SKM-1 (cell line): ENCODE results near the gene NUDT1.

ENCODE experiments used
- DNase-seq: peaks from one replicate; lab custom pipeline; 2025; ENCODE audit not compliant: unreplicated experiment; lab: John Stamatoyannopoulos, UW

The NUDT1 gene

DNA sequence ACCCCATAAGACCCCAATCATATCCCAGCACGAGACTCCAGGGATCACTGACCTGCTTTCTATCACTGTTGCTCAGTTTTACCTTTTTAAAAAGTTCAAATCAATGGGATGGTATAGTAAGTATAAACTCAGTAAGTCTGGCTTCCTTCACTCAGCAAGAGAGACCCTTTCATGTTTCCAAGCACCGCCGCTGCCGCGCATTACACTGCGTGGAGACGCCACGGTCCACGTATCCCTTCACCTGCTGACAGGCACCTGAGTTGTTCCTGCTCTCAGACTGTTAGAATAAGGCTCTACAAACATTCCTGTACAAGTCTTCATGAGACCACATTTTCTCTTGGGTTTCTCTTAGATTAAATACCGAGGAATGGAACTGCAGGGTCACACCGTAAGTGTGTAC is 37.6 kb upstream of the NUDT1 start:
- DNase-seq = no peak

DNA sequence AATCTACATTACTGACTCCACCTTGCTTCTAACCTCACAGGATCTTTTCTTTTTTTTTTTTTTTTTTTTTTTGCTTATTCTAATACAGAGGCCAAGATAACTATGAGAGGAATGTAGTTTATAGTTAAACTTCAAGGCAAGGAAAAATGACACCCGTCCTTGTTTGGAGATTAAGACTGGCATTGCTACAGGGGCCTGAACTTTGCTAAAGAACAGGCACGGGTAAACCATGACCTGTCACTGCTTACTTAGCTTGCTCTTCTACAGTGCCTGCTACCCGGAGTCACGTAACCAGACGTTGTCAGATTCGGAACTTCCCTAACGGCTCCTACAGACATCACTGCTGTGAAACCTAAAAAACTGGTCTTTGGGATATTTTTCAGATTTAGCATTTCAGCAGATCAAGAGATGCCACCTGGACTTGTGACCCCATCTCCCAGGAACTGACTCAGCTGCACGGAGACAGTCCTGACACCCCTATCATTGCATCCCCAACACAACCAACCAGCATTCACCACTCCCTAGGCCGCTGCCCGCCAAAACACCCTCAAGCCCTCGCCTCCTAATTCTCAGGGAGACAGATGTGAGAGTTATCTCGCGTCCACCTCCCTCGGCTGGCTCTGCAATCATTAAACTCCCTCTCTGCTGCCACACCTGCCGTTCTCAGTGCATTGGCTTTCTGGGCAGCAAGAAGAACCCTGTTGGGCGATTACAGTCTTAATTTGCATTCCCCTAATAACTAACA is 36.8 kb upstream of the NUDT1 start:
- DNase-seq = no peak

DNA sequence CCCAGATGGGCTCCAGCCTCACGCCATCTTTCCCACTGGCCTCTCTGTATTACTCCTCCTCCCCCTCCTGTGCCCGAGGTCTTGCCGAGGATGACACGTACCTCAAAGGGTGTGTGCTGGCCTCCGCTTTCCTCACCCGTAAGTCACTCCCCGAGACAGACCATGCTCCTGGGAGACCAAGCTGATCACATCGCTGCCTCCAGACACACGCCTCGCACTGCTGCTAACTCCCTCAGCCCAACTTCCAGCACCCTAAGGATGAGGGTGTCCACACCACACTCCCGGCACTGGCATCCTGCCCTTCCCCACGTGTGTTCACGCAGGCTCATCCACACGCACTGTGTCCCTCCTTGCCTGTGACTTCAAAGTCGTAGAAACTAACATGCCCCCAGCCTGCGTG is 33.3 kb upstream of the NUDT1 start:
- DNase-seq = no peak

DNA sequence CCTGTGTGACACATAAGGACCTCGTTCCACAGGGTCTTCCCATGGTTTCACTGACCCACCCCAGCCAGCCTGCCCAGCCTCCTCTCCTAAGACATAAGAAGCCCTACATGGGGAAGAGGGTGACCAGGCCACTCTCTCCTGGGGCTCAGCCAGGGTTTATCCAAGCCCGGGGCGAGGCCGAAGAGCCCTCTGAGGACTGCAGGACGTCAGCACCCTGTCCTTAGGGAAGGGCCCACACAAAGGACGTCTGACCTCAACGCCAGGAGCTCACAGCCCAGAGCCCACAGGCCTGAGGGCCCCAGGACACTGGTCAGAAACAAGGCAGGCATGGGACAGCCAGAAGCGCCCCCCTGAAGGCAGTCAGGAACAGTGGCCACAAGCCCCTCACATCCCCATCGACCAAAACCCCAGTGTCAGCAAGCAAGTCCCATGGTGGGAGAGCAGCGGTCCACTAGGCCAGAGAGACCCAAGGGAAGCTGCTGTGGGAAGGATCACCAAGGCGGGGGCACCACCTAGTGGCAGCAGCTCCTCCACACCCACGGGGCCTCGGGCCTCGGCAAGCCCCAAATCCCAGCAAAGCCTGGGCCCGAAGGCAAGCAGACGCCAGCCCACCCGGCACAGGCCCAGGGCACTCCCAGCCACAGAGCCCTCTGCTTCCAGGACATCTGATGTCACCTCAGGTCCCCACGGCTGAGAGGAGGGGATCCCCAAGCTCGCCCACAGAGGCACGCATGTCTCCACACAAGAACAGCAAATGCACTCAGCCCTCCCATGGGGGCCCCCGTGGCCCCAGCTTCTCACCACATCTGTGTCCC is 32.7 kb upstream of the NUDT1 start:
- no peak for DNase-seq

DNA sequence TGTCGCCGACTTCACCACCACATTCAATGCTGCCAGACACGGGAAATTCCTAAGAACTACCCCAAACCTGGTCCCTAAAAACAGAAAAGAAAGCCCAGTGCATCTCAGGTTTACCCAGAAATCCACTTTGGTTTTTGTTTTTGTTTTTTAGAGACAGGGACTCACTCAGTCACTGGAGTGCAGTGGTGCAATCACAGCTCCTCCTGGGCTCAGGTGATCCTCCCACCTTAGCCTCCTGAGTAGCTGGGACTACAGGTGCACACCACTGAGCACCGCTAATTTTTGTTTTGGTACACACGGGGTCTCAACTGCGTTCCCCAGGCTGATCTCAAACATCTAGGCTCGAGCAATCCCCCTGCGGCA is 32.1 kb upstream of the NUDT1 start:
- no peak for DNase-seq

DNA sequence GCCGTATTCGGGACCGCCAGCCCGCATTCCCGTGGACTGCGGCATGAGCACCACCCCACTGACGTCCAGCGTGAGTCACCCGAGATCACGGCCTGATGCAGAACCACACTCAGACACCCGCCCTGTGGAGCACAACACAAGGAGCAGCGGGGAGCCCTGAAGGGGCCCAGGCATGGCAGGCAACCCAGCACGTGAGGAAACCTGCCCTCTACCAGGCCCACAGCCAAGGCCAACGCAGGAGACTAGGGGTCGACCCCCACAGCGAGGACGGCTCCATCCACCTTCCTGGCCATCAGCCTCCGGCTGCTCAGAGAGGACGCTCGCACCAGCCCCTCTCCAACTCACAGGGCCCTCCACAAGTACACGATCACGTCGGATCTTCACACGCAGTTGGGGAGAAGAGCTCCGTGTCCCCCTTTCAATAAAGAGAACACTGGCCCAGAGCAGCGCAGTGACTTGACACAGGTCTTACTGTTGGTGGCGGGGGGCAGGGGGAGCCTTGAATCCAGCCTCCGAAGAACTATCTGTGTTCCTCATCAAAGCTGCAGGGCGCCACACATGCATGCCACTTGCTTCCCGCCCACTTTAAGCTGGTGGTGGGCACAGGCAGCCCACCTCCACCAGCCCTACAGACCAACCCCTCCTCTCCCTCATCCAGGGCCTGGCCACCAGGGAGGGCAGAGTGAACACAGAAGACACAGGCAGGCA is 31.3 kb upstream of the NUDT1 start:
- no peak for DNase-seq

DNA sequence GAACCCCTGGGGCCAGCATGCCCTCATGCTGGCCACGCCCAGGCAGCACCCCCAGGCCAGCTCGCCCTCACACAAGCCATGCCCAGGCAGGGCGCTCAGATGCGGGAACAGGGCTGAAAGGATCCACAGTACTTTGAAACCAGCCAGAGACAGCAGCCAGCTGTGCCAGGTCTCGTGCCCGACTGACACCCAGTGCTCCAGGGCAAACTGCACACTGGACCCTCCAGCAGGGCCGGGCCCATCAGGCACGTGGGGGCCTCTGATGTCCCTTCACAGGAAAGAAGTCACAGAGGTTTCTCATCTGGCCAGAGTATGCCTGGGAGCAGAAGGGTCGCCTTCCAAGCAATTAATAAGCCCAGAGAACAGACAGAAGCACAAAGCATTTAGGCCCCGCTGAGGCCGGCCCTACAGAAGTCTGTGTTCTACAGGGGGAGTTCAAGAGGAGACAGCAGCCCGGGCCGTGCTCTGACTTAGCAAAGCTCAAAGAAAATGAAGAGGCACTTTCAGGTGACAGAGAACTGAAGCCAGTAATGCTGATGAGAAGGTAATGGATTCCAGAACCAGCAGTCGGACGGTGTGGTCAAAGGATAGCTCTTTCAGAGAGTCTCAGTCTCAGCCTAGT is 30.7 kb upstream of the NUDT1 start:
- DNase-seq = no peak

DNA sequence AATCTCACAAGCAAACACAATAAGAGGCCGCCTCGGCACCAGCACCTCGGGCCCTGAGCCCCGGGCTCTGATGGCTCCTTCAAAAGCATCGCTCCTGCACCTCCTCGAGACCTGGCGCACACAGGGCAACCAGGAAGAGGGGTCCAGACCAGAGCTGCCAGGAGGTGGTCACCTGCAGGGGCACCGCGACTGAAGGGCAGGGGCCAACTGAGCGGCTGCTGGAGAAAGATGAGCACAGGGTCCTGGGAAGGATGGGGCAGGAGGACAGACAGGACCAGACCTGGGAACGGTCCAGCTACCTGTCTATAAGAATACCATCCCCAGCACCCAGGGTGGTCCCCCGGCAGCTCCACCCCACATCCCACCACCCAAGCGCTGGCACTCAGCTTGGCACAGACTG is 30.1 kb upstream of the NUDT1 start:
- DNase-seq = no peak

DNA sequence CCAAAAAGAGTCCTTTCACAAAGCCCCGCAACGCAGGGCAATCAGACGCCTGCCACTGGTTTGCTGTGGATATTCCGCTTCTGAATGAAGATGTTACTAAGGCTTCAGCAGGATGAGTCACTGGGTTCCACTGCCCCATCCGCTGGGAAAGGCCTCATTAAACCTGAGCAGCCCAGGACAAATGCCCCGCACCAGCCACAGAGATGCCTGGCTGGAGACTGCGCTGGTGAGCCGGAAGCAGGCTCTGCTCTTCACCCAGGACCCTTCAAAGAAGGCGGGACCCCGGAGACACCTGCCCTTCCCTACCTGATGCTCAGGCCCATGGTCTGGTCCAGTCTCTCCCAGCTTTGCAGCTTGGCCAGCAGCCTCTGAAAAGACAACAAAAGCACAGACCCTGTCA is 29.1 kb upstream of the NUDT1 start:
- no peak for DNase-seq

DNA sequence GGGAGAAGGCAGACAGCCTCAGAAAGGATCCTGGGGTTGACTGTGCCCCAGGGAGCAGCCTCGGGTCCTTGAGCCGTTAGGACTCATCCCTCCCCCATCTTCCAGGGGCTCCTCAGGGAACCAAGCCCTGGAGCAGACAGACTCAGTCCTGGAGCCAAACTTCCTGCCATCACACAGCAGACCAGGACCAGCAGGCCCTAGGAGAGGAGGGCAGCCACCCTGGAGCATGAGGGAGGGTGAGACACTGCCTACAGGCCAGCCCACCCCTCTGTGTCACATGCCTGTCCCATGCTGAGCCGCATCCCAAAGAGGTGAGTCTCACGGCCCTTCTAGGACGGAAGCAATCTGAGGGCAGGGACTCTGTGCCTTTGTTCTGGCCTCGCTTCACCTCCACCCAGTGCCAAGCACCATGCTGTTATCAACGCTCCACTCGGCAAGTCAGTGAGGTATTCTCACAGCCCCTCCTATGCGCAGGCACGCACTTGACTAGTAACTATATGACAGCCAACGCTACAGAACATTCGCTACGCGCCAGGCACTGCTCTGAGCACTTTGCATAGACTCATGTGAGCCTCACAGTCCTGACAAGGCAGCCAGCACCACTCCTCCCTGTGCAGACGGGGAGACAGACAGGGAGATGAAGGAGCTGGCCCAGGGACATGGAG is 28.3 kb upstream of the NUDT1 start:
- DNase-seq = no peak

DNA sequence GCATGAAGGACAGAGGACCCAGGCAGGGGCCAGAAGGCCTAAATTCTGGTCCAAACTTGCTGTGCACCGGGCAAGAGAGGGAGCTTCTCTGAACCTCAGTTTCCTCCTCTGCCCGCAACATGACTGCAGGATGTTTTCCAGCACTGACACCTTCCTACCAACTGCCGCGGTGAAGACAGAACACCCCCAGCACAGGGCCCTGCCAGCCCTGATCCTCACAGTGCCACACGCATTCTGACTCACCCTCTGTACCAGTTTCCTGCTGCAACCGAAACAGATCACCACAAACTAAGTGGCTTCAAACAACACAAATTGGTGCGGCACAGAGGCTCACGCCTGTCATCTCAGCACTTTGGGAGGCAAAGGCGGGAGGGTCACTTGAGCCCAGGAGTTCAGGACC is 27.4 kb upstream of the NUDT1 start:
- no peak for DNase-seq

DNA sequence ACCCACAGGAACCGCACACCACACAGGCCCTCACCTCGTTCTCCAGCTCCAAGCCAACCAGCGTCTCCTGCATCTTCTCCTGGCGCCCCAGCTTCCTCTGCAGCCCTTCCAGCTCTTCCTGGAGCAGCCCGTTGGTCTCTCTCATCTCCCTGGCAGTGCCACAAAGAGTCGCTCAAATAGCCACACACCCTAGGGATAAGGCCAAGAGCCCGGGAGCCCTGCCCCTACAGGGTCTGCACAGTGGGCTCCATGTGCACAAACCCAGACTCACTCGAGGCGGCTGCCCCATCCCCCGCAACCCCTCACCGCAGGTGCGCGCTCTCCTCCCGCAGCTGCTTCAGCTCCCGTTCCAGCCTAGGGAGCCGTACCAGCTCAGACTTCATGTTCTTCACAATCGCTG is 26.2 kb upstream of the NUDT1 start:
- no peak for DNase-seq

DNA sequence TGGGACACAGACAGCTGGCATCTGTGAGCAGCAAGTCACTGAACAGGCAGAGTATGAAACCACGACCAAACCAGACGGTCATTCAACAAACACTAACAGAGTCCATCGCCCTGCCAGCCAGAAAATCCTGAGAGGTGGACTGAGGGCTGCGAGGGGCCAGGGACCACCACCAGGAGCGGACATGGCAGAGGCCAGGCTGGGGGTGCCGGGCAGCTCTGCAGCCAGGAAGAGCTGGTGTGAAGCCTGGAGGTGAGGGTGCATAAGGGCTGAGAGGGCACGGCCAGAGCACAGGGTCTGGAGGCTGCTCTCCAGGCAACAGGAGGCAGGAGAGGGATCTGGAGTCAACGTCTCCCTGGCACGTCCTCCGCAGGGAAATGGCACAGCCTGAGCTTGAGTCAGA is 24.8 kb upstream of the NUDT1 start:
- DNase-seq = no peak

DNA sequence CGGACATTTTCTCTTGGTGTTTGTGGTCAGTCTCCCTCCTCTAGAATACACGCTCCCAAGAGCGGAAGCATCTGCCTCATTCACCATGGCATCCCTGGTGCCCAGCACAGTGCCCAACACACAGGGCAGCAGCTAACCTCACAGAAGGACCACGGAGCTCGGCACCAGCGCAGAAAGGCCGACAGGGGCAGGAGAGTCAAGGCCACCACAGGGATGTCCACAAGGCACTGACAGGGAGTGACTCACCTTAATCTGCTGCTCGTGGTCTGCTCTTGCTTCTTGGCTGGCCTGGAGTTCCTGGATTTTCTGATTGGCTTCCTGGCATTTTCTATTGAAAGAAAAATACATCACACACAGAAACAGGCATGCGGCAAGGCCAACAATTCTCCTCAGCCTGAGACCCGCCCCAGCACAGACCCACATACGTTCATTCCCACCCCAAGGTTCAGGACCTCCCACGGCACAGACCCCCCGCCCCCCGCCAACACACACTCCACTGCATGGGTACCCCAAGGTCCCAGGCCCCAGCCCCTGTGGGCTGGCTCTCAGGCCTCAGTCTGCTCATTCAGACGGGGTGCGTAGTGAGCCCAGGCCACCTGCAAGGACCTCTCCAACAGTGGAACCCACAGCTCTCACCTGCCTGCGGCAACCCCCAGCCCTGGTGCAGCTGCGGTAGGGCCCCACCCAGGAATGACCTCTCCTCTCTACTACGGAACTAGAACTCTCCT is 24.1 kb upstream of the NUDT1 start:
- no peak for DNase-seq

DNA sequence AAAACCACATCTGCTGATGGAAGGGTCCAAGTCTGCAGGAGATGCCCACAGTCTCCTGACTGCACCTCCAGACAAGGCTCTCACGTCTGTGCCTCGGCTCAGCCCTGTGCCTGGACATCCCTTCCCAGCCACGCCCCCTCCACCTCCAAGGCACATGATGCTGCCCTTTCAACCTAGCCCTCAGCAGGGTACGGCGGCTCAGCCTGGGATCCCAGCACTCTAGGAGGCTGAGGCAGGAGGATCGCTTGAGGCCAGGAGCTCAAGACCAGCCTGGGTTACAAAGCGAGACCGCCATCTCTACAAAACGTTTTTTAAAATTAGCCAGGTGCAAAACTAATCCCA is 23.6 kb upstream of the NUDT1 start:
- DNase-seq = no peak

DNA sequence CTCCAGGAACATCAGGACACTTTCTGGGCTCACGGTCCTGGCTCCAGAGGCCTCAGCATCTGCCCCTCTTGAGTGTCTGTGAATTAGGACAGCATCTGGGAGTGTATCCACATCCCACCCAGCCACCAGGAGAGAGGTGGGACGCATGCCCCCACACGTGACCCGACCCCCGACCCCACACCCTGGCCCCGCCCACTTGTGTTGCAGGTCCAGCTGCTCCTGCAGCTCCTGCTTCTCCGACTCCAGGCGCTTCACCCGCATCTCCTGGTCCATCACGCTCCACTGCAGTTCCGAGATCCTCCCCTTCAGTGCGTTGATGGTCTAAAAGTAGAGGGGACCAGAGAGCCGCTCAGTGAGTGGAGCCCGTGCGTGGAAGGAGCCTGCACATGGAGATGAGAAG is 22.9 kb upstream of the NUDT1 start:
- no peak for DNase-seq

DNA sequence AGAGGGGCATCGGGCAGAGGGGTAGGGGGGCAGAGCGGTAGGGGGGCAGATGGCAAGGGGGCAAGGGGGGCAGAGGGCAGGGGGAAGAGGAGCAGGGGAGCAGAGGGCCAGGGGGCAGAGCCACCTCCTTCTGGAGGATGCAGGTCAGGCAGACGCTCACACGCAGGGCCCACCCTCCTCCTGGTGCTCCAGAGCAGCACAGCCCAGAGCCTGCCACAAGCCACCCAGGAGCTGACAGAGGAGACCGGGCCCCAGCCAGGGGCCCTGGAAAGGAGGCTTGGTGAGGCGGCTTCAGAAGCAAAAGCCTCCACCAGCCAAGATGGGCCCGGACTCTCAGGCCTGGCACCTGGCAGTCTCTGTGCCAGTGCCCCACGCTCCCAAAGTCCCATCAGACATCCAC is 22.4 kb upstream of the NUDT1 start:
- no peak for DNase-seq

DNA sequence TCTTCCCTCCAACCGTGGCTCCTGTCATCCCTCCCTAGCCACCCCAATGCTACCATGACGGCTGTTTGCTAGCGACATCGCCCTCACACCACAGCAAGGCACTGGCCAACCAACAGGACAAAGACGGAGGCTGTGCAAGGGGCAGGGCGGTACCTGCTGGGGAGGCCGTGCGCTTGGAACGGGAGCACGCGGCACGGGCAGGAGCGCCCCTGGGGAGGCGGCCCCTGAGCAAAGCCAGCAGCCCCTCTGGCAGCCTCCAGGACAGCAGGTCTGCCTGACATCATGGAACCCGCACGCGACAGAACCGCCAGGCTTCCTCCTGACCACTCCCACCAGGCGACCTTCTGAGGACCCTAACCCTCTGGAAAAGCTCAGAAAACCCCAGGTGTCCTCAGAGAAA is 22.0 kb upstream of the NUDT1 start:
- DNase-seq = no peak

DNA sequence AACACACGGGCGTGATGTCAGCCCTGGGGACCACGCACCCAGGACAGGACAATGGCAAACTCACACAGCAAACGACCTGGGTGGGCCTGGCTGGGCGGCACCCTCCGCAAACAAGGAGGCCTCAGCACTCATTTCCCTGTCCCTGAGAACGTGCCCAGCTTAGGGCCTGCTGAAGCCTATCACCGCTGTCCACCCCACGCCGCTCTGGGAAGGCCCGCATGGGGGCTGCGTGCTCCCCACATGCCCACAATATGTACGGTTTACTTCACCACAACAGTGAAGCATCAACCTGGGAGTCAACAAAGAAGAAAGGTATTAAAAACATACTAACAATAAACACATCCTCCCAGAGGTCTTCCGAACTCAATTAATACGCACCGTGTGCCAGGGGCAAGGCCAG is 21.5 kb upstream of the NUDT1 start:
- DNase-seq = no peak

DNA sequence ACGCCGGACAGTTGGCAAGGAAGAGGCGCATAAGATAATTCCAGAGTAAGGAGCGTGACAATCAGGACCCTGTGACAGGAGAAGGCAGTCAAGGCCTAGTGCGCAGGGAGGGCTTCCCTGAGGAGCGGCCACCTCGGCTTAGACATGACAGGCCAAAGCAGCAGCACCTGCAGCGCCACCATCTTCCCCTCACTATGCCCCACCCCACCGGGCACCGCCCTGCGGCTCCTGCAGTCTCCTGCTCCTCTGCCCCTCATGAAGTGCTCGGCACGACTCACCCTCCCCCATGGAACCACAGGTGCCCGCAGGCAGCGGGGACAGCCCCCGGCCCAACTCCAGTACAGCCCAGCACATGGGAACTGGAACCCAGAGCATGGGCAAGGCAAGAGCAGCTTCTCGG is 21.1 kb upstream of the NUDT1 start:
- DNase-seq = no peak

DNA sequence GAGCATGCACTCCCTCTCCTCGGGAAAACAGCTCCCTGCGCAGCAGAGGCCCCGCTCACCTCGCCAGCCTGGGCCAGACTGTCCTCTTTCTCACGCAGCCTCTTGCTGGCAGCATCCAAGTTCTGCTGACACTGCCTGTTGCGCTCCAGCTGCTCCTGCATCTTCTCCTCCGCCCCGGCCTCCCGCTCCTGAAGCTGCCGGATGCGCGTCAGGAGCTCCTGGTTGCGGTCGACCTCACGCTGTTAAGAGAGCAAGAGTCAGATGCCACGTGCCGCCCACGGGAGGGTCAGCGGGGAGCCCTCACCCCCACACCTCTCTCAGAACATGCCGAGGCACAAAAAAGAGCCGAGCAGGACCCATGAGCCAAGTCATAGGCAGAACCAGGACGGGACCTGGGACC is 19.5 kb upstream of the NUDT1 start:
- no peak for DNase-seq
